Measurements from ENCODE around the gene DIDO1.

DNA sequence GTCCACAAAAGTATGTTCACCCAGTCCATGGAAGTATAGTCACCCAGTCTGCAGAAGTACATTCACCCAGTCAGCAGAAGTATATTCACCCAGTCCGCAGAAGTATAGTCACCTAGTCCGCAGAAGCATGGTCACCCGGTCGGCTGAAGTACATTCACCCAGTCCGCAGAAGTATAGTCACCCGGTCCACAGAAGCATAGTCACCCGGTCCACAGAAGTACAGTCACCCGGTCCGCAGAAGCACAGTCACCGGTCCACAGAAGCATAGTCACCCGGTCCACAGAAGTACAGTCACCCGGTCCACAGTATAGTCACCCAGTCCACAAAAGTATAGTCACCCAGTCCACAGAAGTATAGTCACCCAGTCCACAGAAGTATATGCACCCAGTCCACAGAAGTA is 73.5 kb downstream of the DIDO1 start:
- TF ChIP-seq, protein P1, sequence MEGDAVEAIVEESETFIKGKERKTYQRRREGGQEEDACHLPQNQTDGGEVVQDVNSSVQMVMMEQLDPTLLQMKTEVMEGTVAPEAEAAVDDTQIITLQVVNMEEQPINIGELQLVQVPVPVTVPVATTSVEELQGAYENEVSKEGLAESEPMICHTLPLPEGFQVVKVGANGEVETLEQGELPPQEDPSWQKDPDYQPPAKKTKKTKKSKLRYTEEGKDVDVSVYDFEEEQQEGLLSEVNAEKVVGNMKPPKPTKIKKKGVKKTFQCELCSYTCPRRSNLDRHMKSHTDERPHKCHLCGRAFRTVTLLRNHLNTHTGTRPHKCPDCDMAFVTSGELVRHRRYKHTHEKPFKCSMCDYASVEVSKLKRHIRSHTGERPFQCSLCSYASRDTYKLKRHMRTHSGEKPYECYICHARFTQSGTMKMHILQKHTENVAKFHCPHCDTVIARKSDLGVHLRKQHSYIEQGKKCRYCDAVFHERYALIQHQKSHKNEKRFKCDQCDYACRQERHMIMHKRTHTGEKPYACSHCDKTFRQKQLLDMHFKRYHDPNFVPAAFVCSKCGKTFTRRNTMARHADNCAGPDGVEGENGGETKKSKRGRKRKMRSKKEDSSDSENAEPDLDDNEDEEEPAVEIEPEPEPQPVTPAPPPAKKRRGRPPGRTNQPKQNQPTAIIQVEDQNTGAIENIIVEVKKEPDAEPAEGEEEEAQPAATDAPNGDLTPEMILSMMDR (IDR thresholded peaks at IDR 0.05) = no peak
- no peak for TF ChIP-seq POLR2A (IDR thresholded peaks at IDR 0.05)
- TF ChIP-seq POLR2AphosphoS5 (IDR thresholded peaks at IDR 0.05) = no peak
